Measurements from ENCODE around the gene EGFR. TPM values are rescaled to one million over a fixed set of nuclear protein-coding genes. Genes with fewer than 3 reads are reported as not detected.
A peak's percentile ranks its signal among the peaks of the same experiment; 100 is the strongest.

Gene EGFR
- total RNA-seq, 3 donors from 2014 or later: 61.9 to 164 (median 65.0) TPM

GRCh38 chr7:55100544-55101327, 81.9 kb downstream of the EGFR start:
- no peaks in the 10 kb centered on the region for H3K36me3 ChIP-seq
- intact Hi-C loops (cut with DNase I; ENCODE audit: low total_unique reads): no loop called here
- H3K4me3 ChIP-seq: no peak overlapping the region
- peak overlapping the region; percentile 73 to 79 for H3K27ac ChIP-seq
- no peaks in the 10 kb centered on the region for H3K27me3 ChIP-seq
- DNase-seq (ENCODE audit: low spot score in 2 of 2): no peak
- peaks cover 0 to 26% of the 10 kb centered on the region in 2 donors for H3K4me1 ChIP-seq
- TF ChIP-seq POLR2AphosphoS5 (IDR thresholded peaks at IDR 0.05) (no peak), POLR2A (IDR thresholded peaks at IDR 0.05) (no peak), CTCF (IDR thresholded peaks at IDR 0.05) (no peak)
- no peaks in the 10 kb centered on the region for H3K9me3 ChIP-seq

- no peaks in the 10 kb centered on the region for H3K9me3 ChIP-seq
- H3K4me1 ChIP-seq: peaks cover 0 to 32% of the 10 kb centered on the region in 2 donors
- intact Hi-C loops (cut with DNase I; ENCODE audit: low total_unique reads): no loop called here
- DNase-seq (ENCODE audit: low spot score in 2 of 2): no peak
- peak overlapping the region; percentile 73 to 79 for H3K27ac ChIP-seq
- H3K4me3 ChIP-seq: no peak overlapping the region
- TF ChIP-seq POLR2A (IDR thresholded peaks at IDR 0.05) (no peak), POLR2AphosphoS5 (IDR thresholded peaks at IDR 0.05) (no peak), CTCF (IDR thresholded peaks at IDR 0.05) (no peak)
- H3K36me3 ChIP-seq: no peaks in the 10 kb centered on the region
- H3K27me3 ChIP-seq: no peaks in the 10 kb centered on the region
Observed at GRCh38 chr7:55101359-55101758, 82.5 kb downstream of the EGFR start.

- no peak for TF ChIP-seq POLR2A (IDR thresholded peaks at IDR 0.05)
- no peak for TF ChIP-seq CTCF (IDR thresholded peaks at IDR 0.05)
- no peak for DNase-seq (ENCODE audit: low spot score in 2 of 2)
- H3K36me3 ChIP-seq: no peaks in the 10 kb centered on the region
- no peaks in the 10 kb centered on the region for H3K9me3 ChIP-seq
- peaks cover 0 to 40% of the 10 kb centered on the region in 2 donors for H3K4me1 ChIP-seq
- intact Hi-C loops (cut with DNase I; ENCODE audit: low total_unique reads): no loop called here
- no peak overlapping the region for H3K4me3 ChIP-seq
- H3K27ac ChIP-seq: no peak overlapping the region
- no peaks in the 10 kb centered on the region for H3K27me3 ChIP-seq
Observed at GRCh38 chr7:55104123-55104522, 85.3 kb downstream of the EGFR start.

GRCh38 chr7:55104712-55105433, 86.1 kb downstream of the EGFR start:
- no peak for DNase-seq (ENCODE audit: low spot score in 2 of 2)
- intact Hi-C loops (cut with DNase I; ENCODE audit: low total_unique reads): no loop called here
- no peak overlapping the region for H3K4me3 ChIP-seq
- H3K36me3 ChIP-seq: no peaks in the 10 kb centered on the region
- H3K27me3 ChIP-seq: no peaks in the 10 kb centered on the region
- H3K9me3 ChIP-seq: no peaks in the 10 kb centered on the region
- H3K27ac ChIP-seq: no peak overlapping the region
- peaks cover 0 to 35% of the 10 kb centered on the region in 2 donors for H3K4me1 ChIP-seq
- no peak for TF ChIP-seq POLR2A (IDR thresholded peaks at IDR 0.05)
- no peak for TF ChIP-seq POLR2AphosphoS5 (IDR thresholded peaks at IDR 0.05)
- no peak for TF ChIP-seq CTCF (IDR thresholded peaks at IDR 0.05)

- no peak for DNase-seq (ENCODE audit: low spot score in 2 of 2)
- TF ChIP-seq CTCF (IDR thresholded peaks at IDR 0.05) (no peak), POLR2AphosphoS5 (IDR thresholded peaks at IDR 0.05) (no peak), POLR2A (IDR thresholded peaks at IDR 0.05) (no peak)
- Histone ChIP-seq H3K9me3 (no peaks in the 10 kb centered on the region), H3K36me3 (no peaks in the 10 kb centered on the region), H3K4me3 (no peak overlapping the region), H3K4me1 (peaks cover 0 to 24% of the 10 kb centered on the region in 2 donors), H3K27ac (no peak overlapping the region), H3K27me3 (no peaks in the 10 kb centered on the region)
- intact Hi-C loops (cut with DNase I; ENCODE audit: low total_unique reads): no loop called here
Observed at GRCh38 chr7:55105952-55106351, 87.1 kb downstream of the EGFR start.

All from breast epithelium (tissue), 4 donors.